Neural crest cell (in vitro differentiated cells): Measurements from ENCODE around the gene MIB2. TPM values are rescaled to one million over a fixed set of nuclear protein-coding genes. Genes with fewer than 3 reads are reported as not detected.

Source experiments
- DNase-seq: peaks from one replicate; pipeline ENCODE4 v3.0.0; 2021; ENCODE audit warnings: low read depth, mixed read lengths, low spot score
- H3K27ac Mint-ChIP-seq: one replicate; pipeline ENCODE4 v1.8.0; 2021; ENCODE audit warnings: mild to moderate bottlenecking, mixed read lengths; ENCODE audit not compliant: unreplicated experiment
- H3K27me3 Mint-ChIP-seq: 2 replicates; pipeline ENCODE4 v1.8.0; 2021; ENCODE audit warnings: low read depth, mild to moderate bottlenecking, mixed read lengths
- H3K36me3 Mint-ChIP-seq: 2 replicates; pipeline ENCODE4 v1.8.0; 2021; ENCODE audit warnings: low read depth, mild to moderate bottlenecking, mixed read lengths
- H3K4me1 Mint-ChIP-seq: 2 replicates; pipeline ENCODE4 v1.8.0; 2021; ENCODE audit warnings: mixed read lengths
- H3K4me3 Mint-ChIP-seq: one replicate; pipeline ENCODE4 v1.8.0; 2021; ENCODE audit warnings: mild to moderate bottlenecking, mixed read lengths
- H3K9me3 Mint-ChIP-seq: 2 replicates; pipeline ENCODE4 v1.8.0; 2021; ENCODE audit warnings: mixed read lengths
- CTCF ChIP-seq: fragments of 200-600 bp; sonication (generic); conservative IDR thresholded peaks from 2 replicates; pipeline ENCODE4 v1.5.0; 2021; ENCODE audit warnings: antibody characterized with exemption, mild to moderate bottlenecking
- total RNA-seq: library from RNA; stranded (reverse); gene quantifications from 2 replicates; pipeline ENCODE4 v1.2.1, GENCODE V29; 2021

MIB2 gene
- total RNA-seq, 1 donor from 2014 or later: 105 TPM

GRCh38 chr1:1600861-1601563 lies 14.3 kb upstream of the MIB2 start:
- no peaks in the 10 kb centered on the region for H3K4me1 Mint-ChIP-seq
- no peak overlapping the region for H3K27ac Mint-ChIP-seq
- no peaks in the 10 kb centered on the region for H3K36me3 Mint-ChIP-seq
- no peaks in the 10 kb centered on the region for H3K9me3 Mint-ChIP-seq
- TF ChIP-seq CTCF: no peak
- peaks cover 46% of the 10 kb centered on the region for H3K27me3 Mint-ChIP-seq
- peak overlapping the region; percentile 77 for H3K4me3 Mint-ChIP-seq
- DNase-seq: no peak

- Mint-ChIP-seq H3K27me3 (peaks cover 46% of the 10 kb centered on the region), H3K4me3 (peak overlapping the region; percentile 54)
Observed at GRCh38 chr1:1601564-1602303, 13.6 kb upstream of the MIB2 start.

GRCh38 chr1:1602304-1602967 lies 12.9 kb upstream of the MIB2 start:
- H3K4me3 Mint-ChIP-seq: peak overlapping the region; percentile 54
- peaks cover 45% of the 10 kb centered on the region for H3K27me3 Mint-ChIP-seq
- H3K27ac Mint-ChIP-seq: no peak overlapping the region
- DNase-seq: no peak
- no peaks in the 10 kb centered on the region for H3K36me3 Mint-ChIP-seq
- no peaks in the 10 kb centered on the region for H3K4me1 Mint-ChIP-seq
- TF ChIP-seq CTCF: no peak
- H3K9me3 Mint-ChIP-seq: no peaks in the 10 kb centered on the region

More at GRCh38 chr1:1601564-1602303, 13.6 kb upstream of the MIB2 start:
- Mint-ChIP-seq H3K27ac (no peak overlapping the region), H3K36me3 (no peaks in the 10 kb centered on the region), H3K4me1 (no peaks in the 10 kb centered on the region), H3K9me3 (no peaks in the 10 kb centered on the region)
- no peak for TF ChIP-seq CTCF
- no peak for DNase-seq

GRCh38 chr1:1602968-1603506 lies 12.3 kb upstream of the MIB2 start:
- Mint-ChIP-seq H3K36me3 (no peaks in the 10 kb centered on the region), H3K27me3 (peaks cover 39% of the 10 kb centered on the region), H3K4me3 (no peak overlapping the region), H3K9me3 (no peaks in the 10 kb centered on the region), H3K27ac (no peak overlapping the region), H3K4me1 (no peaks in the 10 kb centered on the region)
- no peak for TF ChIP-seq CTCF
- no peak for DNase-seq

GRCh38 chr1:1603671-1604373 lies 11.5 kb upstream of the MIB2 start:
- Mint-ChIP-seq H3K36me3 (no peaks in the 10 kb centered on the region), H3K27ac (no peak overlapping the region), H3K9me3 (no peaks in the 10 kb centered on the region), H3K4me3 (peak overlapping the region; percentile 51), H3K4me1 (no peaks in the 10 kb centered on the region), H3K27me3 (peaks cover 33% of the 10 kb centered on the region)
- no peak for TF ChIP-seq CTCF
- no peak for DNase-seq
